GM12878 (cell line): Measurements from ENCODE around the gene MSH3. TPM values are rescaled to one million over a fixed set of nuclear protein-coding genes. Genes with fewer than 3 reads are reported as not detected.
A peak's percentile ranks its signal among the peaks of the same experiment; 100 is the strongest.

ENCODE experiments used
- ATF2 ChIP-seq: IDR thresholded peaks from 2 replicates; pipeline ENCODE4 v1.6.1; 2012; ENCODE audit warnings: low read length, inconsistent platforms
- CBFB ChIP-seq: IDR thresholded peaks from 2 replicates; pipeline ENCODE4 v1.6.1; 2016; ENCODE audit warnings: antibody characterized with exemption, low read depth
- CHD4 ChIP-seq: fragments of 200-600 bp; sonication (generic); IDR thresholded peaks from 2 replicates; pipeline ENCODE4 v1.6.1; 2016; ENCODE audit warnings: mild to moderate bottlenecking
- CREB1 ChIP-seq: IDR thresholded peaks from 2 replicates; pipeline ENCODE4 v1.6.1; 2012; ENCODE audit warnings: low read depth, mild to moderate bottlenecking, inconsistent platforms
- CREM ChIP-seq: IDR thresholded peaks from 2 replicates; pipeline ENCODE4 v1.6.1; 2014; ENCODE audit warnings: antibody characterized with exemption, low read depth
- FOS ChIP-seq: IDR thresholded peaks from 3 replicates; pipeline ENCODE4 v1.6.1; 2011; ENCODE audit warnings: borderline replicate concordance; ENCODE audit not compliant: insufficient read length; ENCODE audit errors: extremely low read depth
- HDAC6 ChIP-seq: fragments of 200-600 bp; sonication (generic); IDR thresholded peaks from one replicate; pipeline ENCODE4 v1.8.0; 2017; ENCODE audit warnings: antibody characterized with exemption; ENCODE audit not compliant: unreplicated experiment
- IRF4 ChIP-seq: IDR thresholded peaks from 2 replicates; pipeline ENCODE4 v1.6.1; 2011; ENCODE audit warnings: low read depth, low read length
- KAT2A ChIP-seq: conservative IDR thresholded peaks from 2 replicates; pipeline ENCODE4 v1.6.1; 2011; ENCODE audit warnings: low read depth, low read length; ENCODE audit not compliant: control insufficient read depth
- LARP7 ChIP-seq: fragments of 450-650 bp; IDR thresholded peaks from 2 replicates; pipeline ENCODE4 v1.6.1; 2017; ENCODE audit warnings: mild to moderate bottlenecking
- MTA3 ChIP-seq: IDR thresholded peaks from 2 replicates; pipeline ENCODE4 v1.6.1; 2012; ENCODE audit warnings: low read length, inconsistent platforms, borderline replicate concordance
- NFXL1 ChIP-seq: fragments of 450-650 bp; IDR thresholded peaks from 2 replicates; pipeline ENCODE4 v1.6.1; 2017; ENCODE audit warnings: antibody characterized with exemption, mild to moderate bottlenecking, borderline replicate concordance
- RAD21 ChIP-seq: IDR thresholded peaks from 2 replicates; pipeline ENCODE4 v1.6.1; 2011; ENCODE audit warnings: mild to moderate bottlenecking, low read depth, low read length, moderate library complexity; ENCODE audit not compliant: insufficient read depth
- RELB ChIP-seq: fragments of 450-650 bp; IDR thresholded peaks from 2 replicates; pipeline ENCODE4 v1.6.1; 2017; ENCODE audit warnings: low read depth, mild to moderate bottlenecking, moderate library complexity
- SREBF1 ChIP-seq: IDR thresholded peaks from 2 replicates; pipeline ENCODE4 v1.6.1; 2012; ENCODE audit warnings: mild to moderate bottlenecking, low read length
- SUPT20H ChIP-seq: IDR thresholded peaks from 2 replicates; pipeline ENCODE4 v1.6.1; 2011; ENCODE audit warnings: low read depth, mild to moderate bottlenecking, low read length, moderate library complexity, borderline replicate concordance; ENCODE audit not compliant: control insufficient read depth
- USF1 ChIP-seq: IDR thresholded peaks from 2 replicates; pipeline ENCODE4 v1.6.1; 2011; ENCODE audit warnings: borderline replicate concordance, low read depth, mild to moderate bottlenecking, moderate library complexity, mixed read lengths, low read length; ENCODE audit not compliant: insufficient read depth; ENCODE audit errors: extremely low read length
- USF2 ChIP-seq: IDR thresholded peaks from 2 replicates; pipeline ENCODE4 v1.6.1; 2011; ENCODE audit warnings: low read depth, low read length, improper control_type of control experiment, borderline replicate concordance
- ZBTB33 ChIP-seq: fragments of 450-650 bp; IDR thresholded peaks from 2 replicates; pipeline ENCODE4 v1.6.1; 2017; ENCODE audit warnings: mild to moderate bottlenecking
- ZNF687 ChIP-seq: fragments of 450-650 bp; IDR thresholded peaks from 2 replicates; pipeline ENCODE4 v1.6.1; 2017; ENCODE audit warnings: mild to moderate bottlenecking, moderate library complexity
- ZSCAN29 ChIP-seq: fragments of 450-650 bp; IDR thresholded peaks from 2 replicates; pipeline ENCODE4 v1.6.1; 2017; ENCODE audit warnings: mild to moderate bottlenecking, moderate library complexity
- polyA plus RNA-seq, 11 experiments: library from polyadenylated mRNA; depleted of rRNA in 4 of 11; unstranded in 6 of 11; stranded (reverse) in 5 of 11; fragments of >200 nt; fragmentation: Nextera tagmentation in 4 of 11; fragmentation: Illumina TruSeq in 1 of 11; extraction: Ambion mirVana in 4 of 11; extraction: Trizol in 1 of 11; gene quantifications; 1 replicate in 1 of 11; 2 replicates in 10 of 11; pipeline versions ENCODE4 v1.2.1 to v1.2.3, GENCODE V29; 2011 to 2016; ENCODE audit warnings: inconsistent platforms in 2 of 11, missing spikeins in 2 of 11, low read depth in 1 of 11
- total RNA-seq, 4 experiments: library from RNA; depleted of rRNA in 3 of 4; stranded (reverse); fragments of >200 nt in 3 of 4; fragmentation: Illumina TruSeq in 1 of 4; extraction: Trizol in 1 of 4; gene quantifications; 2 replicates each; pipeline versions ENCODE4 v1.2.1 to v1.2.3, GENCODE V29; 2013 to 2021

The MSH3 gene
- total and polyA plus RNA-seq, 10 of the 15 experiments (the other 5 are each of a cell fraction or from before 2014, with no cell fraction given): 4.7 to 17.5 (median 12.2) TPM

GRCh38 chr5:80755626-80756025, 101.2 kb downstream of the MSH3 start (continued):
- no peak for TF ChIP-seq FOS
- TF ChIP-seq CREB1: peak; percentile 42; the same call in 1 of the 2 replicates
- no peak for TF ChIP-seq SREBF1
- no peak for TF ChIP-seq KAT2A
- TF ChIP-seq ZBTB33: no peak
- no peak for TF ChIP-seq NFXL1
- no peak for TF ChIP-seq CHD4
- TF ChIP-seq USF1: no peak
- no peak for TF ChIP-seq ZNF687
- TF ChIP-seq USF2: no peak
- no peak for TF ChIP-seq RAD21
- no peak for TF ChIP-seq SUPT20H
- peak; percentile 82 for TF ChIP-seq CBFB
- no peak for TF ChIP-seq ZSCAN29
- TF ChIP-seq CREM: peak; percentile 55; the same call in 1 of the 2 replicates
- TF ChIP-seq MTA3: no peak
- no peak for TF ChIP-seq HDAC6
- peak; percentile 55; the same call in 1 of the 2 replicates for TF ChIP-seq IRF4
- TF ChIP-seq RELB: peak; percentile 80; the same call in 1 of the 2 replicates
- no peak for TF ChIP-seq LARP7
- peak; percentile 65 for TF ChIP-seq ATF2
